Fibroblast of the aortic adventitia (primary cell): ENCODE data around the gene MICALL2. TPM values are rescaled to one million over a fixed set of nuclear protein-coding genes. Genes with fewer than 3 reads are reported as not detected.
"Not testable (repeated sequence)": the region's sequence is repeated elsewhere in the genome, so short reads cannot be mapped to it uniquely, and the experiment has no call there.

Experiments
- DNase-seq: peaks from one replicate; pipeline ENCODE4 v3.0.0-alpha.2; 2010; ENCODE audit warnings: low read depth
- H3K4me3 ChIP-seq: 2 replicates; pipeline ENCODE4 v1.5.1; 2011; ENCODE audit warnings: low read depth, mild to moderate bottlenecking, control low read depth, low read length, moderate library complexity
- CTCF ChIP-seq: IDR thresholded peaks from 2 replicates; pipeline ENCODE4 v1.5.1; 2011; ENCODE audit warnings: mild to moderate bottlenecking, low read length, control low read depth, inconsistent platforms; ENCODE audit not compliant: insufficient read depth
- total RNA-seq: library from RNA; depleted of rRNA; stranded (reverse); fragments of >200 nt; gene quantifications from 2 replicates; pipeline ENCODE4 v1.2.3, GENCODE V29; 2012; ENCODE audit warnings: low replicate concordance

Gene MICALL2
- total RNA-seq, 1 donor, result 21.5 TPM

GRCh38 chr7:1450431-1450830 lies 8.8 kb downstream of the MICALL2 start:
- no peak for DNase-seq
- TF ChIP-seq CTCF, result no peak
- H3K4me3 ChIP-seq, result no peak overlapping the region

DNA sequence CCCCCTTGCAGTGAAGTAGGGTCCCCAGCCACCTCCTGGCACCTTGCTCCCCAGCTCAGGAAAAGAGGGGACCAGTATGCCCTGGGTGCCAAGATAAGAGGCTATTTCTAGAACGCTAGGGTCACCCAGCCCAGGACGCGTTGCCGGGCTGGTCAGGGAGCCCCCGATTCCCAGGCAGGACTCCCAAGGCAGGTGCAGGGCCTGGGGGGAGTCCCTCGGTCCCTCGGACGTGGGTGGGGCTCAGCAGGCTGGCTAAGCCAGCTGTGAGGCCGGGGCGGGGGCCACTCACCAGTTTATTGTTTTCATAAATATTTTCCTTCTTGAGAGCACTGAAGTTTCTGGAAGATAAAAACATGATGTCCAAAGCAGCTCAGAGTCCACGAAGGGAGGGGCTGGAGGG lies 9.3 kb downstream of the MICALL2 start:
- DNase-seq, result no peak
- H3K4me3 ChIP-seq, result no peak overlapping the region
- no peak for TF ChIP-seq CTCF

- no peak for DNase-seq
- no peak overlapping the region for H3K4me3 ChIP-seq
- TF ChIP-seq CTCF, result no peak
These were observed 9.8 kb downstream of the MICALL2 start for GRCh38 chr7:1449501-1449900.

DNA sequence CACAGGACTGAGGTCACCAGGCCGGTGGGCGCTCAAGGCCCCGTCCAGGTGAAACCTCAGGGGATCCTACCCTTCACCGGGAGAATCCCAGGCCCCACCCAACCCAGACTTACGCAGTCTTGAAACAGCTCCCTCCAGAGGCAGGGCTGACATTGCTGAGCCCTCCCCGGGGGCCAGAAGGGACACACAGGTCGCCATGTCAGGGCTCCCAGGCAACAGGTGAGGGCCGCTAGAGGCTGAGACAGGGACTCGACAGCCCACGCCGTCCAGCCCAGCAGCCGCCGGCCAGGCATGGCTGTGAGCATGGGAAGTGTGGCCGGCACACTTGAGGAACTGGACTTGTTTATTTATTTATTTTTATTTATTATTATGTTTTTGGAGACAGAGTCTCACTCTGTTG lies 10.3 kb downstream of the MICALL2 start:
- TF ChIP-seq CTCF, result no peak
- no peak for DNase-seq

DNA sequence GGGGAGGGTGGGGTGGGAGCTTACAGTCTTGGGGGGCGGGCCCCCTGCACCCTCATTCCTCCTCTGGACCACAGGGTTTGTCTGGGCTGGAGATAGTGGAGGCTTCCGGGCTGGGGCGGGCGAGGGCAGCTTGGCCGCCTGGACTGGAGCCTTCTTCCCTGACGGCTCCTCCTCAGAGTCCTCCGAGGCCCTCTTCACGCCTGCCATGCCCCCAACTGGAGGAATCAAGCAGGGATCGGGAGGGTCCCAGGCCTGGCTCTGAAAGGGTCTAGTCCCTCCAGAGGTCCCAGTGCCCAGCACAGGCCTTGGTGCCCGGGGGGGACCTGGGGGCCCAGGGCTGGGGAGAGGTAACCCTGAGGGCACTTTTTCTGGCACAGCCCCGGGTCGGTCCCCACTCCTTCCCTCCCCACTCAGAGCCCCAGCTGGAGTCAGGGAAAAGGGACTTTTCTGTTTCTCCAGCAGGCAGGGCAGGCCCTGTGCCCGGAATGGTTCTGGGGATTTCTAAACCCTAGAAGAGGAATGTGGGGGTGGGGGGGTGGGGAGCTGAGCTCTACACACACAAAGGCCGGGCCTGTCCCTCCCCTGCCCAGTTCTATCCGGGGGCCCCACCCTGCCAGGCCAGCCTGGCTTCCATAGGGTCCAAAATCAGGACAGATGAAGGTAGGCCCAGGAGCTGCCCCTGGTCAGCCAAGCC lies 11.6 kb downstream of the MICALL2 start:
- H3K4me3 ChIP-seq, result no peak overlapping the region
- TF ChIP-seq CTCF, result no peak
- peak; percentile 58 for DNase-seq

More for the DNA sequence above, 10.3 kb downstream of the MICALL2 start:
- no peak overlapping the region for H3K4me3 ChIP-seq

DNA sequence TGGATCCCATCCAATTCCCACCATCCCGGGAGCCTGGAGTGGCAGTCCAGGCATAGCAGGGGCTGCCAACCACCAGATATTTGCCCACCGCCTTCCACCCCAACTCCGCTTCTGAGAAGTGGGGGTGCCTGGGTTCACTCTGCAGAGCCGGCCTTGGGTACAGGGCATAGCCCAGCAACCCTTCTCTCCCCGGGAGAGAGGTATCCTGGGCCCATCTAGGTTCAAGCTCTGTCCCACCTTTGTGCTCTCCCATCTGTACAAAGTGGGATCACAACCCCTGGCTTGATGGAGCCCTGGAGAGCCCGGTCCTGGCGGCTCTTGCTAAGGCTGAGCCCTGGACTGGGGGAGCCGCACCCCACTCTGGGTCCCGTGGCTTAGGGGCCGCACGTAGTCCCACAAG lies 12.2 kb downstream of the MICALL2 start:
- no peak for TF ChIP-seq CTCF

GRCh38 chr7:1446620-1447032 lies 12.6 kb downstream of the MICALL2 start:
- no peak for DNase-seq
- no peak overlapping the region for H3K4me3 ChIP-seq
- no peak for TF ChIP-seq CTCF

More for the DNA sequence above, 12.2 kb downstream of the MICALL2 start:
- no peak overlapping the region for H3K4me3 ChIP-seq
- DNase-seq, result no peak

GRCh38 chr7:1446026-1446425 lies 13.2 kb downstream of the MICALL2 start:
- peak; percentile 62 for DNase-seq

More at GRCh38 chr7:1446026-1446425, 13.2 kb downstream of the MICALL2 start:
- H3K4me3 ChIP-seq, result not testable (repeated sequence)
